Mucosa of descending colon (tissue), 3 donors: ENCODE results near the gene CHCHD4. TPM values are rescaled to one million over a fixed set of nuclear protein-coding genes. Genes with fewer than 3 reads are reported as not detected.
"Not testable (repeated sequence)": the region's sequence is repeated elsewhere in the genome, so short reads cannot be mapped to it uniquely, and the experiment has no call there.

Source experiments
- ATAC-seq: fragments of 200-7000 bp; cut with Tn5 transposase; one replicate; pipeline ENCODE4 v1.9.1; 2020; ENCODE audit warnings: mild to moderate bottlenecking, moderate library complexity
- DNase-seq, 3 donors: peaks; one replicate each; pipeline ENCODE4 v3.0.0-alpha.2; 2020
- H3K36me3 ChIP-seq: fragments of 200-600 bp; one replicate; pipeline ENCODE4 v1.8.0; 2021; ENCODE audit warnings: low read depth, mild to moderate bottlenecking
- H3K4me1 ChIP-seq: fragments of 200-600 bp; one replicate; pipeline ENCODE4 v1.8.0; 2021; ENCODE audit warnings: low read depth, mild to moderate bottlenecking
- H3K4me3 ChIP-seq: fragments of 200-600 bp; one replicate; pipeline ENCODE4 v1.8.0; 2021; ENCODE audit warnings: mild to moderate bottlenecking
- H3K9me3 ChIP-seq: fragments of 200-600 bp; one replicate; pipeline ENCODE4 v1.8.0; 2021; ENCODE audit warnings: mild to moderate bottlenecking
- CTCF ChIP-seq: fragments of 200-600 bp; IDR thresholded peaks from one replicate; pipeline ENCODE4 v1.8.0; 2022; ENCODE audit warnings: antibody characterized with exemption, mild to moderate bottlenecking
- intact Hi-C, 2 donors: fragments of 100-400 bp; cut with DNase I in 1 of 2; cut with micrococcal nuclease in 1 of 2; formaldehyde crosslinking; loops; one replicate each; pipeline versions ENCODE4 v1.11.0 to v1.11.1; 2022; cut with DNase I, micrococcal nuclease
- total RNA-seq, 3 donors: library from RNA; stranded (reverse); fragmentation: NEBNext Ultra II Directional in 2 of 3; extraction: Animal tissue kit (Norgen Biotek cat#: 25700) in 2 of 3; gene quantifications; one replicate each; pipeline versions ENCODE4 v1.2.1 to v1.2.4, GENCODE V29; 2021 to 2023
- donor health status: DM: no; HTN: no; CAD: no; lungs with moderate emphysema.
- donor health status: DM: no; HTN: no; CAD: no.
- donor health status: DM: no; HTN: yes; CAD: no.

Gene CHCHD4
- total RNA-seq, 3 donors from 2014 or later = 15.1 to 32.6 (median 15.2) TPM

GRCh38 chr3:14125193-14126016, 735 bp upstream of the CHCHD4 start:
- Histone ChIP-seq H3K4me3 (peak overlapping the region; percentile 80), H3K36me3 (peaks cover 4% of the 10 kb centered on the region), H3K4me1 (peaks cover 20% of the 10 kb centered on the region), H3K9me3 (no peaks in the 10 kb centered on the region)
- intact Hi-C loops = no loop called here
- DNase-seq (peak; percentile 64 to 82 (median 75)), ATAC-seq (peak; percentile 71)
- no peak for TF ChIP-seq CTCF

GRCh38 chr3:14124223-14124614, 451 bp downstream of the CHCHD4 start:
- intact Hi-C loops = no loop called here

GRCh38 chr3:14123308-14124222, 1.1 kb downstream of the CHCHD4 start:
- intact Hi-C loops = no loop called here
- no peaks in the 10 kb centered on the region for H3K9me3 ChIP-seq
- no peak for ATAC-seq
- DNase-seq = no peak
- TF ChIP-seq CTCF = no peak
- H3K36me3 ChIP-seq = no peaks in the 10 kb centered on the region
- peak overlapping the region; percentile 80 for H3K4me3 ChIP-seq
- peaks cover 20% of the 10 kb centered on the region for H3K4me1 ChIP-seq

More at GRCh38 chr3:14124223-14124614, 451 bp downstream of the CHCHD4 start:
- peaks cover 20% of the 10 kb centered on the region for H3K4me1 ChIP-seq
- peak; percentile 81 to 87 (median 81) for DNase-seq
- H3K36me3 ChIP-seq = no peaks in the 10 kb centered on the region
- TF ChIP-seq CTCF = no peak
- peak overlapping the region; percentile 80 for H3K4me3 ChIP-seq
- H3K9me3 ChIP-seq = no peaks in the 10 kb centered on the region
- peak; percentile 65 for ATAC-seq

GRCh38 chr3:14122301-14122700, 2.4 kb downstream of the CHCHD4 start:
- no peak for TF ChIP-seq CTCF
- intact Hi-C loops = no loop called here
- ATAC-seq (no peak), DNase-seq (no peak)
- Histone ChIP-seq H3K9me3 (no peaks in the 10 kb centered on the region), H3K4me1 (peaks cover 20% of the 10 kb centered on the region), H3K36me3 (no peaks in the 10 kb centered on the region), H3K4me3 (no peak overlapping the region)

- intact Hi-C loops = no loop called here
- Histone ChIP-seq H3K36me3 (no peaks in the 10 kb centered on the region), H3K4me1 (peaks cover 19% of the 10 kb centered on the region), H3K4me3 (no peak overlapping the region), H3K9me3 (no peaks in the 10 kb centered on the region)
- TF ChIP-seq CTCF = no peak
- no peak for DNase-seq
- ATAC-seq = no peak
Measured at GRCh38 chr3:14121859-14122258, 2.8 kb downstream of the CHCHD4 start.

GRCh38 chr3:14120921-14121448, 3.7 kb downstream of the CHCHD4 start:
- peaks cover 10% of the 10 kb centered on the region for H3K4me1 ChIP-seq
- H3K36me3 ChIP-seq, ATAC-seq, H3K4me3 ChIP-seq, intact Hi-C loops, H3K9me3 ChIP-seq, DNase-seq: not testable (repeated sequence)
